DMS53 treated with DMSO at 0.1 percent for 48 hours (cell line): ENCODE data around the gene CEP112.

ENCODE experiments used
- DNase-seq: peaks from one replicate; lab custom pipeline; 2025; ENCODE audit not compliant: unreplicated experiment; lab: John Stamatoyannopoulos, UW

Gene CEP112

GRCh38 chr17:65893692-65894279, 298.1 kb downstream of the CEP112 start:
- DNase-seq: no peak

GRCh38 chr17:65892912-65893377, 299.0 kb downstream of the CEP112 start:
- DNase-seq: no peak

GRCh38 chr17:65891231-65891735, 300.6 kb downstream of the CEP112 start:
- no peak for DNase-seq

- no peak for DNase-seq
These were observed 303.3 kb downstream of the CEP112 start for GRCh38 chr17:65888649-65889048.

GRCh38 chr17:65886315-65887245, 305.4 kb downstream of the CEP112 start:
- DNase-seq: no peak

- DNase-seq: no peak
These were observed 306.2 kb downstream of the CEP112 start for GRCh38 chr17:65885541-65886312.

- DNase-seq: no peak
These were observed 314.9 kb downstream of the CEP112 start for GRCh38 chr17:65876985-65877384.

- no peak for DNase-seq
These were observed 323.1 kb downstream of the CEP112 start for GRCh38 chr17:65868881-65869280.

- DNase-seq: no peak
These were observed 324.9 kb downstream of the CEP112 start for GRCh38 chr17:65867014-65867413.

GRCh38 chr17:65865715-65866425, 326.1 kb downstream of the CEP112 start:
- DNase-seq: no peak

GRCh38 chr17:65864394-65864793, 327.5 kb downstream of the CEP112 start:
- DNase-seq: no peak

GRCh38 chr17:65857718-65858117, 334.2 kb downstream of the CEP112 start:
- DNase-seq: no peak

- no peak for DNase-seq
These were observed 335.1 kb downstream of the CEP112 start for GRCh38 chr17:65856865-65857264.

- DNase-seq: no peak
These were observed 336.3 kb downstream of the CEP112 start for GRCh38 chr17:65855675-65856074.

GRCh38 chr17:65855245-65855644, 336.7 kb downstream of the CEP112 start:
- no peak for DNase-seq

GRCh38 chr17:65853816-65854215, 338.1 kb downstream of the CEP112 start:
- DNase-seq: no peak

- DNase-seq: no peak
These were observed 339.0 kb downstream of the CEP112 start for GRCh38 chr17:65852911-65853310.

GRCh38 chr17:65851965-65852736, 339.8 kb downstream of the CEP112 start:
- DNase-seq: no peak

- no peak for DNase-seq
These were observed 341.4 kb downstream of the CEP112 start for GRCh38 chr17:65850486-65850885.

GRCh38 chr17:65848751-65849150, 343.2 kb downstream of the CEP112 start:
- no peak for DNase-seq
